Measurements from ENCODE around the gene LAMA2. TPM values are rescaled to one million over a fixed set of nuclear protein-coding genes. Genes with fewer than 3 reads are reported as not detected.

LAMA2 gene
- polyA plus RNA-seq, 1 donor = 5.4 TPM

- H3K4me1 ChIP-seq (ENCODE audit: control insufficient read depth, insufficient read depth, low read length) = peaks cover 7% of the 10 kb centered on the region
- no peaks in the 10 kb centered on the region for H3K36me3 ChIP-seq (ENCODE audit: control insufficient read depth, insufficient read depth, low read length)
- H3K27ac ChIP-seq (ENCODE audit: low read length) = no peak overlapping the region
- H3K9me3 ChIP-seq (ENCODE audit: control insufficient read depth, low read depth, low read length) = no peaks in the 10 kb centered on the region
- 40% methylated on average over 1 of the region's 3 CpGs for WGBS (ENCODE audit: insufficient coverage, low lambda C conversion rate)
- H3K4me3 ChIP-seq (ENCODE audit: low read length) = no peak overlapping the region
- H3K27me3 ChIP-seq (ENCODE audit: control insufficient read depth, insufficient read depth, low read length) = no peaks in the 10 kb centered on the region
- DNase-seq = peak; percentile 73 to 87
Observed at GRCh38 chr6:129115471-129115870, 232.5 kb downstream of the LAMA2 start.

- DNase-seq = no peak
- Histone ChIP-seq H3K36me3 (ENCODE audit: control insufficient read depth, insufficient read depth, low read length) (no peaks in the 10 kb centered on the region), H3K27ac (ENCODE audit: low read length) (no peak overlapping the region), H3K9me3 (ENCODE audit: control insufficient read depth, low read depth, low read length) (no peaks in the 10 kb centered on the region), H3K27me3 (ENCODE audit: control insufficient read depth, insufficient read depth, low read length) (no peaks in the 10 kb centered on the region), H3K4me1 (ENCODE audit: control insufficient read depth, insufficient read depth, low read length) (peaks cover 5% of the 10 kb centered on the region), H3K4me3 (ENCODE audit: low read length) (no peak overlapping the region)
- WGBS (ENCODE audit: insufficient coverage, low lambda C conversion rate) = 80% methylated on average over 1 of the region's 5 CpGs
Observed at GRCh38 chr6:129117355-129117754, 234.4 kb downstream of the LAMA2 start.

- Histone ChIP-seq H3K4me3 (ENCODE audit: low read length) (no peak overlapping the region), H3K4me1 (ENCODE audit: control insufficient read depth, insufficient read depth, low read length) (peaks cover under 1% of the 10 kb centered on the region), H3K27me3 (ENCODE audit: control insufficient read depth, insufficient read depth, low read length) (no peaks in the 10 kb centered on the region), H3K36me3 (ENCODE audit: control insufficient read depth, insufficient read depth, low read length) (no peaks in the 10 kb centered on the region), H3K9me3 (ENCODE audit: control insufficient read depth, low read depth, low read length) (no peaks in the 10 kb centered on the region), H3K27ac (ENCODE audit: low read length) (no peak overlapping the region)
- 80% methylated on average over 1 of the region's 3 CpGs for WGBS (ENCODE audit: insufficient coverage, low lambda C conversion rate)
- DNase-seq = peak in 1 of 2 donors; percentile 45
Observed at GRCh38 chr6:129120856-129121638, 238.1 kb downstream of the LAMA2 start.

GRCh38 chr6:129124347-129124746 lies 241.4 kb downstream of the LAMA2 start:
- Histone ChIP-seq H3K27me3 (ENCODE audit: control insufficient read depth, insufficient read depth, low read length) (no peaks in the 10 kb centered on the region), H3K36me3 (ENCODE audit: control insufficient read depth, insufficient read depth, low read length) (no peaks in the 10 kb centered on the region), H3K4me1 (ENCODE audit: control insufficient read depth, insufficient read depth, low read length) (no peaks in the 10 kb centered on the region), H3K9me3 (ENCODE audit: control insufficient read depth, low read depth, low read length) (no peaks in the 10 kb centered on the region), H3K4me3 (ENCODE audit: low read length) (no peak overlapping the region), H3K27ac (ENCODE audit: low read length) (no peak overlapping the region)
- DNase-seq = no peak
- WGBS (ENCODE audit: insufficient coverage, low lambda C conversion rate) = 80% methylated on average over 1 of the region's 1 CpG

GRCh38 chr6:129130106-129130505 lies 247.2 kb downstream of the LAMA2 start:
- no peaks in the 10 kb centered on the region for H3K4me1 ChIP-seq (ENCODE audit: control insufficient read depth, insufficient read depth, low read length)
- H3K27ac ChIP-seq (ENCODE audit: low read length) = no peak overlapping the region
- H3K9me3 ChIP-seq (ENCODE audit: control insufficient read depth, low read depth, low read length) = no peaks in the 10 kb centered on the region
- DNase-seq = no peak
- H3K4me3 ChIP-seq (ENCODE audit: low read length) = no peak overlapping the region
- no peaks in the 10 kb centered on the region for H3K27me3 ChIP-seq (ENCODE audit: control insufficient read depth, insufficient read depth, low read length)
- H3K36me3 ChIP-seq (ENCODE audit: control insufficient read depth, insufficient read depth, low read length) = no peaks in the 10 kb centered on the region

GRCh38 chr6:129130959-129131681 lies 248.2 kb downstream of the LAMA2 start:
- H3K9me3 ChIP-seq (ENCODE audit: control insufficient read depth, low read depth, low read length) = no peaks in the 10 kb centered on the region
- 50% methylated on average over 2 of the region's 3 CpGs for WGBS (ENCODE audit: insufficient coverage, low lambda C conversion rate)
- H3K4me3 ChIP-seq (ENCODE audit: low read length) = no peak overlapping the region
- H3K27me3 ChIP-seq (ENCODE audit: control insufficient read depth, insufficient read depth, low read length) = no peaks in the 10 kb centered on the region
- H3K4me1 ChIP-seq (ENCODE audit: control insufficient read depth, insufficient read depth, low read length) = no peaks in the 10 kb centered on the region
- no peak overlapping the region for H3K27ac ChIP-seq (ENCODE audit: low read length)
- no peaks in the 10 kb centered on the region for H3K36me3 ChIP-seq (ENCODE audit: control insufficient read depth, insufficient read depth, low read length)
- no peak for DNase-seq

- peak in 1 of 2 donors; percentile 22 for DNase-seq
- Histone ChIP-seq H3K4me3 (ENCODE audit: low read length) (no peak overlapping the region), H3K36me3 (ENCODE audit: control insufficient read depth, insufficient read depth, low read length) (no peaks in the 10 kb centered on the region), H3K4me1 (ENCODE audit: control insufficient read depth, insufficient read depth, low read length) (no peaks in the 10 kb centered on the region), H3K27me3 (ENCODE audit: control insufficient read depth, insufficient read depth, low read length) (no peaks in the 10 kb centered on the region), H3K27ac (ENCODE audit: low read length) (no peak overlapping the region), H3K9me3 (ENCODE audit: control insufficient read depth, low read depth, low read length) (no peaks in the 10 kb centered on the region)
- 0% methylated on average over 1 of the region's 5 CpGs for WGBS (ENCODE audit: insufficient coverage, low lambda C conversion rate)
Observed at GRCh38 chr6:129133770-129134192, 250.8 kb downstream of the LAMA2 start.

- no peaks in the 10 kb centered on the region for H3K27me3 ChIP-seq (ENCODE audit: control insufficient read depth, insufficient read depth, low read length)
- no peak overlapping the region for H3K27ac ChIP-seq (ENCODE audit: low read length)
- H3K4me1 ChIP-seq (ENCODE audit: control insufficient read depth, insufficient read depth, low read length) = no peaks in the 10 kb centered on the region
- DNase-seq = no peak
- no peaks in the 10 kb centered on the region for H3K36me3 ChIP-seq (ENCODE audit: control insufficient read depth, insufficient read depth, low read length)
- no peak overlapping the region for H3K4me3 ChIP-seq (ENCODE audit: low read length)
- no peaks in the 10 kb centered on the region for H3K9me3 ChIP-seq (ENCODE audit: control insufficient read depth, low read depth, low read length)
Observed at GRCh38 chr6:129134535-129134934, 251.6 kb downstream of the LAMA2 start.

GRCh38 chr6:129135451-129135850 lies 252.5 kb downstream of the LAMA2 start:
- WGBS (ENCODE audit: insufficient coverage, low lambda C conversion rate) = no CpG with 5 or more reads among the region's 1 CpG

GRCh38 chr6:129136751-129137150 lies 253.8 kb downstream of the LAMA2 start:
- Histone ChIP-seq H3K4me3 (ENCODE audit: low read length) (no peak overlapping the region), H3K27me3 (ENCODE audit: control insufficient read depth, insufficient read depth, low read length) (no peaks in the 10 kb centered on the region), H3K27ac (ENCODE audit: low read length) (no peak overlapping the region), H3K9me3 (ENCODE audit: control insufficient read depth, low read depth, low read length) (no peaks in the 10 kb centered on the region), H3K36me3 (ENCODE audit: control insufficient read depth, insufficient read depth, low read length) (no peaks in the 10 kb centered on the region), H3K4me1 (ENCODE audit: control insufficient read depth, insufficient read depth, low read length) (no peaks in the 10 kb centered on the region)
- no CpG with 5 or more reads among the region's 4 CpGs for WGBS (ENCODE audit: insufficient coverage, low lambda C conversion rate)
- no peak for DNase-seq

More at GRCh38 chr6:129135451-129135850, 252.5 kb downstream of the LAMA2 start:
- no peaks in the 10 kb centered on the region for H3K27me3 ChIP-seq (ENCODE audit: control insufficient read depth, insufficient read depth, low read length)
- no peaks in the 10 kb centered on the region for H3K9me3 ChIP-seq (ENCODE audit: control insufficient read depth, low read depth, low read length)
- no peaks in the 10 kb centered on the region for H3K4me1 ChIP-seq (ENCODE audit: control insufficient read depth, insufficient read depth, low read length)
- no peaks in the 10 kb centered on the region for H3K36me3 ChIP-seq (ENCODE audit: control insufficient read depth, insufficient read depth, low read length)
- no peak overlapping the region for H3K27ac ChIP-seq (ENCODE audit: low read length)
- no peak for DNase-seq
- H3K4me3 ChIP-seq (ENCODE audit: low read length) = no peak overlapping the region

Data from large intestine (tissue), 3 donors.